Naive B cell (primary cell): Measurements from ENCODE around the gene MYO10. TPM values are rescaled to one million over a fixed set of nuclear protein-coding genes. Genes with fewer than 3 reads are reported as not detected.
A peak's percentile ranks its signal among the peaks of the same experiment; 100 is the strongest.

Experiments
- ATAC-seq, 2 donors: fragments of 150-1000 bp; cut with Tn5 transposase; 2 replicates each; pipeline ENCODE4 v1.10.0; 2021; ENCODE audit warnings: low read depth in 2 of 2, mild to moderate bottlenecking in 2 of 2, moderate library complexity in 2 of 2
- DNase-seq: peaks from one replicate; pipeline ENCODE4 v3.0.0; 2022
- H3K27ac Mint-ChIP-seq, 6 donors: one replicate each; pipeline ENCODE4 v1.8.0; 2020 to 2022; ENCODE audit warnings: mild to moderate bottlenecking in 6 of 6, mixed read lengths in 6 of 6, moderate library complexity in 5 of 6, inconsistent platforms in 2 of 6
- H3K27me3 Mint-ChIP-seq, 3 donors: one replicate each; pipeline ENCODE4 v1.8.0; 2021 to 2022; ENCODE audit warnings: mixed read lengths in 3 of 3, mild to moderate bottlenecking in 1 of 3
- H3K36me3 Mint-ChIP-seq, 2 donors: one replicate each; pipeline ENCODE4 v1.8.0; 2020 to 2022; ENCODE audit warnings: mixed read lengths in 2 of 2, inconsistent platforms in 1 of 2, mild to moderate bottlenecking in 1 of 2
- H3K4me1 Mint-ChIP-seq, 3 donors: one replicate each; pipeline ENCODE4 v1.8.0; 2020 to 2022; ENCODE audit warnings: mixed read lengths in 3 of 3, inconsistent platforms in 1 of 3, mild to moderate bottlenecking in 1 of 3, moderate library complexity in 1 of 3
- H3K4me3 Mint-ChIP-seq, 8 donors: one replicate each; pipeline ENCODE4 v1.8.0; 2020 to 2022; ENCODE audit warnings: mild to moderate bottlenecking in 8 of 8, mixed read lengths in 8 of 8, moderate library complexity in 8 of 8, inconsistent platforms in 2 of 8
- H3K9me3 Mint-ChIP-seq, 7 donors: one replicate each; pipeline ENCODE4 v1.8.0; 2020 to 2022; ENCODE audit warnings: mixed read lengths in 7 of 7, mild to moderate bottlenecking in 5 of 7, inconsistent platforms in 2 of 7, moderate library complexity in 1 of 7
- polyA plus RNA-seq, 6 donors: library from polyadenylated mRNA; unstranded; fragments of 300-500 nt; fragmentation: Illumina TruSeq; gene quantifications; one replicate each; pipeline ENCODE4 v1.2.3, GENCODE V29; 2021; ENCODE audit warnings: low read depth in 6 of 6

MYO10 gene
- polyA plus RNA-seq, 6 donors from 2014 or later = 0.03 to 0.87 TPM; not detected in 4

GRCh38 chr5:16920109-16920816, 15.8 kb downstream of the MYO10 start:
- no peak overlapping the region for H3K27ac Mint-ChIP-seq
- no peak for ATAC-seq
- H3K9me3 Mint-ChIP-seq = peaks cover 0 to 7% (median 3%) of the 10 kb centered on the region in 7 donors

GRCh38 chr5:16918891-16919671, 17.0 kb downstream of the MYO10 start:
- no peaks in the 10 kb centered on the region for H3K36me3 Mint-ChIP-seq
- H3K4me3 Mint-ChIP-seq = no peak overlapping the region
- no peaks in the 10 kb centered on the region for H3K27me3 Mint-ChIP-seq
- no peak for ATAC-seq
- no peaks in the 10 kb centered on the region for H3K4me1 Mint-ChIP-seq
- DNase-seq = no peak
- peaks cover 0 to 5% (median 0%) of the 10 kb centered on the region in 7 donors for H3K9me3 Mint-ChIP-seq
- H3K27ac Mint-ChIP-seq = no peak overlapping the region

More at GRCh38 chr5:16920109-16920816, 15.8 kb downstream of the MYO10 start:
- peak overlapping the region in 1 of 8 donors; percentile 18 for H3K4me3 Mint-ChIP-seq
- DNase-seq = no peak
- H3K36me3 Mint-ChIP-seq = no peaks in the 10 kb centered on the region
- no peaks in the 10 kb centered on the region for H3K4me1 Mint-ChIP-seq
- H3K27me3 Mint-ChIP-seq = no peaks in the 10 kb centered on the region

GRCh38 chr5:16918156-16918555, 17.9 kb downstream of the MYO10 start:
- no peaks in the 10 kb centered on the region for H3K36me3 Mint-ChIP-seq
- no peak overlapping the region for H3K27ac Mint-ChIP-seq
- H3K4me1 Mint-ChIP-seq = no peaks in the 10 kb centered on the region
- H3K9me3 Mint-ChIP-seq = peaks cover 0 to 5% (median 0%) of the 10 kb centered on the region in 7 donors
- DNase-seq (no peak), ATAC-seq (no peak)
- H3K4me3 Mint-ChIP-seq = no peak overlapping the region
- no peaks in the 10 kb centered on the region for H3K27me3 Mint-ChIP-seq

- no peaks in the 10 kb centered on the region for H3K27me3 Mint-ChIP-seq
- DNase-seq (no peak), ATAC-seq (no peak)
- H3K36me3 Mint-ChIP-seq = no peaks in the 10 kb centered on the region
- peaks cover 0 to 1% (median 0%) of the 10 kb centered on the region in 7 donors for H3K9me3 Mint-ChIP-seq
- H3K27ac Mint-ChIP-seq = no peak overlapping the region
- no peaks in the 10 kb centered on the region for H3K4me1 Mint-ChIP-seq
- H3K4me3 Mint-ChIP-seq = no peak overlapping the region
Observed at GRCh38 chr5:16916262-16916878, 19.7 kb downstream of the MYO10 start.

- Mint-ChIP-seq H3K9me3 (peaks cover 0 to 5% (median 0%) of the 10 kb centered on the region in 7 donors), H3K4me3 (no peak overlapping the region), H3K27ac (no peak overlapping the region), H3K27me3 (no peaks in the 10 kb centered on the region), H3K36me3 (no peaks in the 10 kb centered on the region), H3K4me1 (no peaks in the 10 kb centered on the region)
- DNase-seq = no peak
- no peak for ATAC-seq
Observed at GRCh38 chr5:16914584-16914983, 21.5 kb downstream of the MYO10 start.

GRCh38 chr5:16914108-16914435, 22.0 kb downstream of the MYO10 start:
- H3K27ac Mint-ChIP-seq = no peak overlapping the region
- no peak for ATAC-seq
- H3K36me3 Mint-ChIP-seq = no peaks in the 10 kb centered on the region
- H3K4me3 Mint-ChIP-seq = no peak overlapping the region
- H3K9me3 Mint-ChIP-seq = peaks cover 0 to 10% (median 2%) of the 10 kb centered on the region in 7 donors
- no peaks in the 10 kb centered on the region for H3K27me3 Mint-ChIP-seq
- H3K4me1 Mint-ChIP-seq = no peaks in the 10 kb centered on the region
- no peak for DNase-seq

- Mint-ChIP-seq H3K27ac (no peak overlapping the region), H3K4me1 (no peaks in the 10 kb centered on the region), H3K27me3 (no peaks in the 10 kb centered on the region), H3K4me3 (no peak overlapping the region), H3K36me3 (no peaks in the 10 kb centered on the region), H3K9me3 (peaks cover 3 to 16% (median 6%) of the 10 kb centered on the region in 7 donors)
- DNase-seq (no peak), ATAC-seq (no peak)
Observed at GRCh38 chr5:16913187-16914107, 22.6 kb downstream of the MYO10 start.

- Mint-ChIP-seq H3K27ac (no peak overlapping the region), H3K27me3 (no peaks in the 10 kb centered on the region), H3K4me1 (no peaks in the 10 kb centered on the region), H3K36me3 (no peaks in the 10 kb centered on the region), H3K4me3 (no peak overlapping the region), H3K9me3 (peaks cover 3 to 16% (median 5%) of the 10 kb centered on the region in 7 donors)
- no peak for ATAC-seq
- DNase-seq = no peak
Observed at GRCh38 chr5:16912080-16912479, 24.0 kb downstream of the MYO10 start.

GRCh38 chr5:16909464-16909863, 26.6 kb downstream of the MYO10 start:
- DNase-seq (no peak), ATAC-seq (no peak)
- Mint-ChIP-seq H3K27ac (no peak overlapping the region), H3K36me3 (no peaks in the 10 kb centered on the region), H3K4me3 (no peak overlapping the region), H3K27me3 (no peaks in the 10 kb centered on the region), H3K9me3 (peaks cover 3 to 16% (median 8%) of the 10 kb centered on the region in 7 donors), H3K4me1 (no peaks in the 10 kb centered on the region)

- Mint-ChIP-seq H3K9me3 (peaks cover 3 to 16% (median 8%) of the 10 kb centered on the region in 7 donors), H3K27ac (no peak overlapping the region), H3K27me3 (no peaks in the 10 kb centered on the region), H3K4me3 (no peak overlapping the region), H3K4me1 (no peaks in the 10 kb centered on the region), H3K36me3 (no peaks in the 10 kb centered on the region)
- no peak for DNase-seq
- ATAC-seq = no peak
Observed at GRCh38 chr5:16907270-16907669, 28.8 kb downstream of the MYO10 start.

- Mint-ChIP-seq H3K27ac (no peak overlapping the region), H3K9me3 (peaks cover 3 to 16% (median 10%) of the 10 kb centered on the region in 7 donors), H3K36me3 (no peaks in the 10 kb centered on the region), H3K27me3 (no peaks in the 10 kb centered on the region), H3K4me1 (no peaks in the 10 kb centered on the region), H3K4me3 (no peak overlapping the region)
- ATAC-seq (no peak), DNase-seq (no peak)
Observed at GRCh38 chr5:16906255-16906654, 29.8 kb downstream of the MYO10 start.

- Mint-ChIP-seq H3K4me3 (no peak overlapping the region), H3K27ac (no peak overlapping the region), H3K9me3 (peaks cover 0 to 9% (median 5%) of the 10 kb centered on the region in 7 donors), H3K4me1 (no peaks in the 10 kb centered on the region), H3K27me3 (no peaks in the 10 kb centered on the region), H3K36me3 (no peaks in the 10 kb centered on the region)
- DNase-seq (no peak), ATAC-seq (no peak)
Observed at GRCh38 chr5:16903480-16904300, 32.4 kb downstream of the MYO10 start.
